ENCODE data around the gene TMEM145.

GRCh38 chr19:42284591-42285341, 28.3 kb upstream of the TMEM145 start:
- TF ChIP-seq CTCF (conservative IDR thresholded peaks at IDR 0.05; ENCODE audit: low read length) = no peak
- no peak for TF ChIP-seq EZH2phosphoT487 (IDR thresholded peaks at IDR 0.05; ENCODE audit: borderline replicate concordance, low read depth, low read length)

Measured in OCI-LY7 (cell line).